PC-3 (cell line): ENCODE data around the gene BCL6. TPM values are rescaled to one million over a fixed set of nuclear protein-coding genes. Genes with fewer than 3 reads are reported as not detected.

Experiments used
- ATAC-seq: fragments of 200-7000 bp; cut with Tn5 transposase; 2 replicates; pipeline ENCODE4 v1.9.1; 2020; ENCODE audit warnings: mild to moderate bottlenecking, moderate library complexity
- BruUV-seq: library from RNA; stranded (reverse); fragments of 400-500 nt; replicated peaks from 2 replicates; lab custom pipeline; 2021; lab: Mats Ljungman, UMichigan
- CTCF ChIA-PET: fragments of 300-600 bp; sonication (Branson Sonifier 250); formaldehyde crosslinking; loops from one replicate; lab custom pipeline; 2022; ENCODE audit warnings: antibody characterized with exemption; lab: Charles Lee
- POLR2A ChIA-PET: fragments of 300-600 bp; sonication (Branson Sonifier 250); formaldehyde crosslinking; loops from one replicate; lab custom pipeline; 2022; ENCODE audit warnings: antibody characterized with exemption; ENCODE audit not compliant: unreplicated experiment; lab: Charles Lee
- DNase-seq: peaks from one replicate; pipeline ENCODE4 v3.0.0-alpha.2; 2015
- H2AFZ ChIP-seq: fragments of 300-600 bp; sonication (generic); 2 replicates; pipeline ENCODE4 v1.6.0; 2016; ENCODE audit warnings: antibody characterized with exemption, low read length
- H3F3A ChIP-seq: fragments of 300-600 bp; sonication (generic); one replicate; pipeline ENCODE4 v1.6.0; 2017; ENCODE audit warnings: antibody characterized with exemption, low read length, control low read depth, mild to moderate bottlenecking; ENCODE audit not compliant: unreplicated experiment
- H3K27ac ChIP-seq: fragments of 300-600 bp; sonication (generic); 2 replicates; pipeline ENCODE4 v1.5.1; 2016; ENCODE audit warnings: mild to moderate bottlenecking, low read length
- H3K27me3 ChIP-seq: fragments of 300-600 bp; sonication (generic); 2 replicates; pipeline ENCODE4 v1.6.1; 2016; ENCODE audit warnings: low read length, mixed read lengths
- H3K36me3 ChIP-seq: fragments of 300-600 bp; sonication (generic); 2 replicates; pipeline ENCODE4 v1.6.1; 2016; ENCODE audit warnings: low read depth, mixed run types, low read length, mixed read lengths
- H3K4me1 ChIP-seq: fragments of 300-600 bp; sonication (generic); 2 replicates; pipeline ENCODE4 v1.5.1; 2016; ENCODE audit warnings: low read length; ENCODE audit not compliant: insufficient read depth
- H3K4me2 ChIP-seq: fragments of 300-600 bp; sonication (generic); 2 replicates; pipeline ENCODE4 v1.6.0; 2016; ENCODE audit warnings: low read length
- H3K4me3 ChIP-seq: fragments of 300-600 bp; sonication (generic); 2 replicates; pipeline ENCODE4 v1.5.1; 2016; ENCODE audit warnings: mild to moderate bottlenecking, low read length, mixed read lengths
- H3K79me2 ChIP-seq: fragments of 300-600 bp; sonication (generic); 2 replicates; pipeline ENCODE4 v1.6.1; 2017; ENCODE audit warnings: low read length, mixed read lengths
- H3K9ac ChIP-seq: fragments of 300-600 bp; sonication (generic); 2 replicates; pipeline ENCODE4 v1.6.0; 2016; ENCODE audit warnings: mild to moderate bottlenecking, low read length
- H3K9me2 ChIP-seq: fragments of 300-600 bp; sonication (generic); replicated peaks from 2 replicates; pipeline ENCODE4 v1.6.1; 2016; ENCODE audit warnings: mixed run types, low read length, mixed read lengths
- H3K9me3 ChIP-seq: fragments of 300-600 bp; sonication (generic); 2 replicates; pipeline ENCODE4 v1.6.1; 2016; ENCODE audit warnings: low read length, mixed read lengths
- H4K20me1 ChIP-seq: fragments of 300-600 bp; sonication (generic); 2 replicates; pipeline ENCODE4 v1.6.1; 2016; ENCODE audit warnings: low read length, mixed read lengths
- EZH2 ChIP-seq: fragments of 300-600 bp; sonication (generic); IDR thresholded peaks from one replicate; pipeline ENCODE4 v1.6.1; 2017; ENCODE audit warnings: antibody characterized with exemption, mild to moderate bottlenecking, low read length; ENCODE audit not compliant: unreplicated experiment
- EZH2phosphoT487 ChIP-seq: fragments of 300-600 bp; sonication (generic); IDR thresholded peaks from 2 replicates; pipeline ENCODE4 v1.6.1; 2018; ENCODE audit warnings: mild to moderate bottlenecking, antibody characterized with exemption, low read length, borderline replicate concordance
- intact Hi-C: fragments of 100-400 bp; cut with micrococcal nuclease; formaldehyde crosslinking; loops from 2 replicates; pipeline ENCODE4 v1.9.0; 2023
- total RNA-seq: library from RNA; depleted of rRNA; stranded (reverse); fragments of >200 nt; gene quantifications from 2 replicates; pipeline ENCODE4 v1.2.3, GENCODE V29; 2014
- TF ChIP-seq, protein P1 (sequence below): fragments of 300-600 bp; sonication (generic); conservative IDR thresholded peaks from 2 replicates; pipeline ENCODE4 v1.5.1; 2017; ENCODE audit warnings: antibody characterized with exemption, low read depth, mild to moderate bottlenecking, low read length

The BCL6 gene
- total RNA-seq, 1 experiment from 2014 or later = 11.8 TPM

DNA sequence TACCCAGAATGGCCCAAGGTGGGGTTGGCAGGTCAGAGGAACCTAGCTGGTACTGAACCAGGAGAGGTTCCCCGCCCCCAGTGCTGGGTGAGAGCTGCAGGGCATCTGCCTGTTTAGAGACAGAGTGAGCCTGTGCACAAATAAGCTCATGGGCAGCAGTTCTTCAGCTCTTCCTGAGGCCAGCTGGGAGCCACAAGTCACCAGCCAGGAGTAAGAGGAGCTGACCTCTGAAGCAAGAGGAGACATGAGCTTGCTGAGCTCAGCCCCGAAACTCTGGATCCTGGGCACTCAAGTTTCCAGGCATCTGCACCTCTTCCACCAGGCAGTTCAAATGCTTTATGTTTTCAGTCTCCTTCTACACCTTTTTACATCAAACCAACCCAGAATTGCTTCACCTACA is 45.0 kb downstream of the BCL6 start:
- Histone ChIP-seq H3K9ac (no peak overlapping the region), H3K79me2 (no peaks in the 10 kb centered on the region), H3K27me3 (peaks cover 19% of the 10 kb centered on the region), H3K27ac (no peak overlapping the region), H4K20me1 (no peaks in the 10 kb centered on the region), H3K4me2 (no peak overlapping the region), H3K4me3 (no peak overlapping the region), H2AFZ (no peak overlapping the region), H3K9me2 (no peaks in the 10 kb centered on the region), H3K4me1 (no peaks in the 10 kb centered on the region), H3K36me3 (no peaks in the 10 kb centered on the region), H3F3A (no peaks in the 10 kb centered on the region), H3K9me3 (no peaks in the 10 kb centered on the region)
- no peak for ATAC-seq
- ChIA-PET POLR2A (no interaction called here), CTCF (interaction anchor here (1.1 kb wide), 1 partner anchor 21 kb away, joined by 5 read pairs; no protein-coding TSS in a partner anchor)
- TF ChIP-seq EZH2phosphoT487 (no peak), EZH2 (no peak)
- TF ChIP-seq, protein P1, sequence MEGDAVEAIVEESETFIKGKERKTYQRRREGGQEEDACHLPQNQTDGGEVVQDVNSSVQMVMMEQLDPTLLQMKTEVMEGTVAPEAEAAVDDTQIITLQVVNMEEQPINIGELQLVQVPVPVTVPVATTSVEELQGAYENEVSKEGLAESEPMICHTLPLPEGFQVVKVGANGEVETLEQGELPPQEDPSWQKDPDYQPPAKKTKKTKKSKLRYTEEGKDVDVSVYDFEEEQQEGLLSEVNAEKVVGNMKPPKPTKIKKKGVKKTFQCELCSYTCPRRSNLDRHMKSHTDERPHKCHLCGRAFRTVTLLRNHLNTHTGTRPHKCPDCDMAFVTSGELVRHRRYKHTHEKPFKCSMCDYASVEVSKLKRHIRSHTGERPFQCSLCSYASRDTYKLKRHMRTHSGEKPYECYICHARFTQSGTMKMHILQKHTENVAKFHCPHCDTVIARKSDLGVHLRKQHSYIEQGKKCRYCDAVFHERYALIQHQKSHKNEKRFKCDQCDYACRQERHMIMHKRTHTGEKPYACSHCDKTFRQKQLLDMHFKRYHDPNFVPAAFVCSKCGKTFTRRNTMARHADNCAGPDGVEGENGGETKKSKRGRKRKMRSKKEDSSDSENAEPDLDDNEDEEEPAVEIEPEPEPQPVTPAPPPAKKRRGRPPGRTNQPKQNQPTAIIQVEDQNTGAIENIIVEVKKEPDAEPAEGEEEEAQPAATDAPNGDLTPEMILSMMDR = no peak
- DNase-seq = no peak
- BruUV-seq = no TSS peak
- intact Hi-C loops = no loop called here

DNA sequence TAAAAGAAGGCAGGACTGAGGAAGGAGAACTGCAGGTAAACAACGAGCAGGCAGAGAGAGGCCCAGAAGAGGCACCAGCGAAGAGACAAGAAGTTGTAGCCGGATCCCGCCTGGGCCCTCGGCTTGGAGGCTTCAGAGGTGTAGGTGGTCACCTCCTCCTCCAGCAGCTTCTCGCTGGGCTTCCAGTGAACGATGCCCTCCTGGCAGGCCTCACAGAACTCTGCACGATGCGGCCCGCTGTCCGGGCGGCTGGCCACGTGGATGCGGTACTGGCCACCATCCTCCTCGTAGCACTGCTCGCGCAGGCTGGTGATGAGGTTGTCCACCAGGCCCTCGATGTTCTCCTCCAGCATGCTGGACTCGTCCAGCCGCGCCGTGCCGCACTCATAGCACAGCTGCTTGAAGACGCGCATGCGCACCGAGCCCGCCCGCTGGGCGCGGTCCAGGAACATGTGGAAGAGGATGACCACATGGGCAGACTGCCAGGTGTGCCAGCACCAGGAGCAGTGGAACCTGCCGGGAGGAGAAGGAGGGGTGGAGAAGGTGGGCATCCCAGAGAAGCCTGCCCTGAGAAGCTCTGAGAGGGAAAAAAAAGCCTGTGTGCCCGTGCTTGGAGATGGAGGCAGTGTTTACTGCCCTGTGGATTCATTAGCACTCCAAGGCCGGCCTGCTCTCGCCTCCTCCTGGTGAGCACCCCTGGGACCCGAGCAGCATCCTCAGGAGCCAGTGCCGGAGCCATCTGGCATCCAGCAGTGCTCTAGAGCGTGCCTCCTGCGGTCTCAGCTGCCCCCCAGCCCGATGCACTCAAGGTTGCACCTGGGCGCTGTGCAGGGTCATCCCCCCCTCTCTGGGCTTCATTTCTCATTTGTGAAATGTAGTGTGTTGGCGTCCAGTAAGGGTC is 46.5 kb downstream of the BCL6 start:
- ATAC-seq = no peak
- H3K9me3 ChIP-seq = no peaks in the 10 kb centered on the region
- BruUV-seq = no TSS peak

More for the DNA sequence above, 46.5 kb downstream of the BCL6 start:
- Histone ChIP-seq H3K9ac (no peak overlapping the region), H3K4me3 (no peak overlapping the region), H3K27me3 (peaks cover 33% of the 10 kb centered on the region), H3K4me2 (no peak overlapping the region), H4K20me1 (no peaks in the 10 kb centered on the region), H3K4me1 (no peaks in the 10 kb centered on the region), H3K79me2 (no peaks in the 10 kb centered on the region), H2AFZ (no peak overlapping the region), H3F3A (no peaks in the 10 kb centered on the region), H3K9me2 (no peaks in the 10 kb centered on the region), H3K27ac (no peak overlapping the region), H3K36me3 (no peaks in the 10 kb centered on the region)
- CTCF ChIA-PET = no interaction called here
- intact Hi-C loops = no loop called here
- POLR2A ChIA-PET = no interaction called here
- TF ChIP-seq, protein P1 = no peak
- TF ChIP-seq EZH2 (no peak), EZH2phosphoT487 (no peak)
- no peak for DNase-seq
